GM21619 (cell line): ENCODE results near the gene CYBA.

Experiments
- ATAC-seq: cut with Tn5 transposase; IDR thresholded peaks from one replicate; pipeline ENCODE4 v1.9.1; 2021; ENCODE audit not compliant: unreplicated experiment

The CYBA gene

GRCh38 chr16:88631920-88632586 lies 18.8 kb downstream of the CYBA start:
- ATAC-seq = no peak

- no peak for ATAC-seq
Measured at GRCh38 chr16:88631384-88631783, 19.5 kb downstream of the CYBA start.

- ATAC-seq = no peak
Measured at GRCh38 chr16:88630941-88631340, 19.9 kb downstream of the CYBA start.

- ATAC-seq = no peak
Measured at GRCh38 chr16:88630433-88630832, 20.4 kb downstream of the CYBA start.

DNA sequence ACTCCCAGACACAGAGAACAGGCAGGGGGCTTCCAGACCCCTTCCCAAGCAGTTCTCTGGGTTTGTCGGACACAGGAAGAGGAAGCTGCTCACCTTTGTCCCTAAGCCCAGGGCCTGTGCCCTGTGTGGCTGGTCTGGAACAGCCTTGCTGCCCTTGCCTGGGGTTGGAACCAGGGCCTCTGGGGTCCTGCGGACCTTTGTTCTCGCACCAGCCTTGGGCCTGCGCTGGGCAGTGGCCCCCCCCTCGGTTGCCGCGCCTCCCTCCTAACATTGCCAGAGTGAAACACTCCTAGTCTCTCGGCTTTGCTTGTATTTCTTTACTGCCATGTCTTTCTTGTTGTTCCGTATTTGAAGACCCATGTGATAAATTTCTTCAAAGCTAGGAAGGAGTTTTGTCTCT lies 21.0 kb downstream of the CYBA start:
- no peak for ATAC-seq

- ATAC-seq = no peak
Measured at GRCh38 chr16:88628512-88628974, 22.3 kb downstream of the CYBA start.

DNA sequence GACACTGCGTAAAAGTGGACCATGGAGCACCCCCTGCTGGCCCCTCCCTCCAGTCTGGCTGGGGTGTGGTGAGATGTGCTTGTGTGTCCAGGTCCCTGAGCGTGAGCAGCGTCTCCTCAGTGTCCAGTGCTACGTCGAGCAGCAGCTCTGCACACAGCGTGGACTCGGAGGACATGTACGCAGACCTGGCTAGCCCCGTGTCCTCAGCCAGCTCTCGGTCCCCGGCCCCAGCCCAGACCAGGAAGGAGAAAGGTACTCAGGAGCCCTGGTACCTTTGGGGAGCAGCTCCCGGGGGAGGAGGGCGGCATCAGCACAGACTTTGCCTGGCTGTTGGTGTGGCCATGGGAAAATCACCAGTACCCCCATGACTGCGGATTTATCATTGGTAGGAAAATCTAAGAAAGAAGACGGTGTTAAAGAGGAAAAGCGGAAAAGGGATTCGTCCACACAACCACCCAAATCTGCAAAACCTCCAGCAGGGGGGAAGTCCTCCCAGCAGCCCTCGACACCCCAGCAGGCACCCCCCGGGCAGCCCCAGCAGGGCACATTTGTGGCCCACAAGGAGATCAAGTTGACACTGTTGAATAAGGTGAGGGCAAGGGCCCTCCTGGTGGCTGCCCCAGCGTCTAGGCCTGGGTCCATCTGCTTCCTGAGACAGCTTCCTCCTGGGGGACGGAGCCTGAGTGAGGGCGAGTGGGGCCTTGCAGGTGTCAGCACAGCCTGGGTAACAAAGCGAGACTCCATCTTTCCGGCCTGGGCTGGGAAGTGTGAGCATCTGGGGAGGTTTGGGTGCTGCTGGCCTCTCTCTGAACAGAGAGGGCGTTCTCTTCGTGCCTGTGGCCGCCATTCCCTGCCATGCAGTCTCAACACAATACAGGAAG lies 23.1 kb downstream of the CYBA start:
- no peak for ATAC-seq

- ATAC-seq = no peak
Measured at GRCh38 chr16:88626646-88627045, 24.2 kb downstream of the CYBA start.

DNA sequence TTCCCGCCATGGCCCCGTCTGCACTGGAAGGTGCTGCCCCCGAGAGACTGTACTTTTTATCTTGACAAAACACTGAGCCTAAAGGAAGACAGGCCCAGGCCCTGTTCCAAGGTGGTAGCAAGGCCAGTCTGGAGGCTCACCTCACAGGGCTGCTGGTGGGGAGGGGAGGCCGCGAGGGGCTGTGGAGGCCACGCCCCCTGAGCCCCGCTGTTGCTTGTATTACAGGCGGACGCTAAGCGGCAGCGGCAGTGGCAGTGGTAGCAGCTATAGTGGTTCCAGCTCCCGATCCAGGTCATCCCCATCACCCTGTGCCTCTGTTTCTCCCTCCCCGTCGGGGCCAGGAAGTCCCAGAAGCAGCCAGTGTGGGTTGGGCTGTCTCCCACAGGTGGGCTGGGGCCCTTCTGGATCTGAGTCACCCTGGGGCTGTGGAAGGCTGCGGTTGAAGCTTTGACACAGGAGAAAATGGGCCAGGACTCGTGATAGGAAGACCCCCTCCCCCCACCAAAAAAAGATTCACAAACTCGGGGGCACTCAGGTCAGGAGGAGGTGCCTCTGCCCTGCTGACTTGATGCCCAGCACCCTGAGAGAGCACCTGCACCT lies 25.8 kb downstream of the CYBA start:
- ATAC-seq = no peak

DNA sequence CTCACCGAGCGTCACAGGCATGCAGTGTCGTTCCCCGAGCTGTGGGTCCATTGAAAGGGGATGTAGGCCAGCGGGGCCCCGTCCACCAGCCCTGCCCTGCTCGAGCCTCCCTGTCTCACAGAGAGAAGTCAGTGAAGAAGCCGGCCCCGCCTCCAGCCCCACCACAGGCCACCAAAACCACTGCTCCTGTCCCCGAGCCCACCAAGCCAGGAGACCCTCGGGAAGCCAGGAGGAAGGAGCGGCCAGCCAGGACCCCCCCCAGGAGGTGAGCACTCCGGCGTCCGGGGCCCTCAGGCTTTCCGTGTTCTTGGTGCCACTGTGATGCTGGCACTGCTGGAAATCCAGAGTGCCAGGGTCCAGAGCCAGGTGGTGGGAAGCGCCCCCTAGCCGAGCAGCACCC lies 26.4 kb downstream of the CYBA start:
- no peak for ATAC-seq

DNA sequence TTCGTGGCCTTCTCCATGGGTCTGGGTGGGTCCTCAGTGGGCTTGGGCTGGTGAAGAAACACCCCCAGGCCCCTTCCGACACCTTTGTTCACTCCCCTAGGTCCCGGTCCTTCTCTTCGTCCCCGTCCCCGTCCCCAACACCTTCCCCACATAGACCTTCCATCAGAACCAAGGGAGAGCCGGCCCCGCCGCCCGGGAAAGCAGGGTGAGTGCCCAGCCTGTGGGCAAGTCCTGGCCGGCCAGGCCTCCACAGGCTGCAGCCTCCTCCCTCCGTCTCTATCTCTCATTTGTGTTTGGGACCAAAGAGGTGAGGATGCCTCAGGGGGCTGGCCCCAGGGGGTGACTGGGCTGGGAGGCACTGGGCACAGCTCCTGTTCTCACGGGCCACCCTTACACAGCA lies 27.0 kb downstream of the CYBA start:
- ATAC-seq = no peak

- ATAC-seq = no peak
Measured at GRCh38 chr16:88622866-88623265, 28.0 kb downstream of the CYBA start.

DNA sequence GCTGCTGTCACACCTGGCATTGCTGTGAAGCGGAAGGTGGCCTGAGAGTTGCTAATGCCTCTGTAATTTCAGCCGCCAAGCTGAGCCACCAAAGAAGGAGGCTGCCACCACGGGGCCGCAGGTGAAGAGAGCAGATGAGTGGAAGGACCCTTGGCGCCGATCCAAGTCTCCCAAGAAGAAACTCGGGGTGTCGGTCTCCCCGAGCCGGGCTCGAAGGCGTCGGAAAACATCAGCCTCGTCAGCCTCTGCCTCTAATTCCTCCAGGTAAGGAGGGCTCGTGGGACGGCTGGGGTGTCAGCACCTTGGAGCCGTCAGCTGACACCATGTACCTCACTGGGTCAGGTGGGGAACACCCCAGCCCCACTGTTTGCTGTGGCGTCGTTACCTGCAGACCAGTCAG lies 28.7 kb downstream of the CYBA start:
- no peak for ATAC-seq

GRCh38 chr16:88619859-88620815 lies 30.7 kb downstream of the CYBA start:
- ATAC-seq = no peak

GRCh38 chr16:88618956-88619667 lies 31.7 kb downstream of the CYBA start:
- ATAC-seq = no peak

GRCh38 chr16:88618182-88618955 lies 32.5 kb downstream of the CYBA start:
- ATAC-seq = no peak

DNA sequence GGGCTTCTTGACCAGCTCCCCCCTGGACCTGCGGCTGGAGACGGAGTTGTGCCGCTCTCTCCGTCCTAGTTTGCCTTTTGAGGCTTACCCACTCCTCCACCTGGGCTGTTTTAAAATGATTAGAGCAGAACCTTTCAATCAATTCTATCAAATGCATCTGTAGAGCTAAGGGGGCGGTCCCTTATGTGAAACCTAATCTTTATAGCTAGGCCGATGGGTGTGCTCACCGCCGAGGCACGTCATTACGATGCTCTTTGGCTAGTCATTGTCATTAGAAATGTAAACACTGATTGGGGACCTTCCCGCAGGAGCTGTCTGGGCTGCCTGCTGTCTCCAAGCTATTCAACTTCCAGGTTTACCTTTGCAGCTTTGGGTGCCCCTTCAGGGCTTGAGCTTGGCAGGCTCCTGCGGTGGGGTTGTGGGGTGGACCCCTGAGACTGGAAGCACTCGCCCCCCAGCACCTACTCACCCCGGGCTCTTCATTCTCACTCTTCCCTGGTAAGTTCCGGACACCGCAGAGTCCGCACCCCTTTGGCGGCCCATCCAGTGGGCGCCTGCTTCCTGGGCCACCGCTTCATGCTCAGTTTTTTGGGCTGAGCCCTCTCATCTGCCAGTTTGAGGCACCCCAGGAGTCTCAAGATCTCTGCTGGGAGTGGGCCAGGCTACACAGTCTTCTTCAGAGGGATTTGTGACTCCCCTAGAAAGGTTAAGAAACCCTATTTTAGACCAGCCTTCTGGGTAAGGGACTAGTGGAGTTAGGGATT lies 33.4 kb downstream of the CYBA start:
- ATAC-seq = no peak

DNA sequence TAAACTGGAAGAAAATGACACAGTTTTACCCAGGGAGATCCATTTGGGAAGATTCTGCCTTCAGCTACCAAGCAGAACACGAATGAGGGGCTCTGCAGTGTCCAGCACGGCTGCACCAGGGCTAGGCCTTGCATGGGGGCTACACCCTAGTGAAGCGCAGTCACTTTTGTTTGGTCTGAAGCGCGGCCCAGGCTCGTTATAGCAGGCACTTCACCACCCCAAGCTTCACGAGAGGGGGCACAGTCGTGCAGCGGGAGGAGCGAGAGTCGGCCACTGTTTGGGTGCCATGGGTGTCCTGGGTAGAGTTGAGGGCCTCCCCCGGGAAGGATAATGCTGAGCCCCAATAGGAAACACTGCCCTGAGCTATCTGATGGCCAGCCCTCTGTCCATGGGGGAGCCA lies 34.1 kb downstream of the CYBA start:
- no peak for ATAC-seq

- ATAC-seq = no peak
Measured at GRCh38 chr16:88616320-88616719, 34.5 kb downstream of the CYBA start.
